Measurements from ENCODE around the gene TMPRSS13. TPM values are rescaled to one million over a fixed set of nuclear protein-coding genes. Genes with fewer than 3 reads are reported as not detected.

Gene TMPRSS13
- total RNA-seq, 1 experiment from 2014 or later = 0.50 TPM

DNA sequence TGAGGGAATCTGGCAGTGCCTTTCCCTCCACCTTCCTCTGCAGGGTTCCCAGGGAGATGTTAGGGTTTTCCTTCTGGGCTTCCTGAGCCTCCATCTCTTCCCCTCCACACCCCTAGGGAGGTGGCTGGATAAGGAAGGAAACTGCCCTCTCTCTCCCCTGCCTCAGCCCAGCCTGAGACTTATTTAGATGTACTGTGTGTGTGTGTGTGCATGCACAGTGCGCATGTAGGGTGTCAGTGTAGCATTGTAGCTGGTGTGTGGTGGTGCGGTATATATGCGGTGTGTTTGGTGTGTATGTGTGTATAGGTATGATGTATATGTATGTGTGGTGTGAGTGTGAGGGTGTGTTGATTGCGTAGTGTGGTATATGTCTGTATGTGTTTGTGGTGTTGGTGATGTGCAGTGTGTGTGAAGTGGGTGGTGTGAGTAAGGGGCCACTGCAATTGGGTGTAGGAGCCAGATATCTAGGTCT is 54.3 kb downstream of the TMPRSS13 start:
- peak overlapping the region; percentile 80 for H3K4me2 ChIP-seq (ENCODE audit: insufficient read depth, insufficient read length, low read length)
- H2BK20ac ChIP-seq (ENCODE audit: low read depth, low read length, poor library complexity, severe bottlenecking) = no peak overlapping the region
- H2BK12ac ChIP-seq (ENCODE audit: insufficient read length, low read depth, low read length) = no peak overlapping the region
- TF ChIP-seq, protein P1, sequence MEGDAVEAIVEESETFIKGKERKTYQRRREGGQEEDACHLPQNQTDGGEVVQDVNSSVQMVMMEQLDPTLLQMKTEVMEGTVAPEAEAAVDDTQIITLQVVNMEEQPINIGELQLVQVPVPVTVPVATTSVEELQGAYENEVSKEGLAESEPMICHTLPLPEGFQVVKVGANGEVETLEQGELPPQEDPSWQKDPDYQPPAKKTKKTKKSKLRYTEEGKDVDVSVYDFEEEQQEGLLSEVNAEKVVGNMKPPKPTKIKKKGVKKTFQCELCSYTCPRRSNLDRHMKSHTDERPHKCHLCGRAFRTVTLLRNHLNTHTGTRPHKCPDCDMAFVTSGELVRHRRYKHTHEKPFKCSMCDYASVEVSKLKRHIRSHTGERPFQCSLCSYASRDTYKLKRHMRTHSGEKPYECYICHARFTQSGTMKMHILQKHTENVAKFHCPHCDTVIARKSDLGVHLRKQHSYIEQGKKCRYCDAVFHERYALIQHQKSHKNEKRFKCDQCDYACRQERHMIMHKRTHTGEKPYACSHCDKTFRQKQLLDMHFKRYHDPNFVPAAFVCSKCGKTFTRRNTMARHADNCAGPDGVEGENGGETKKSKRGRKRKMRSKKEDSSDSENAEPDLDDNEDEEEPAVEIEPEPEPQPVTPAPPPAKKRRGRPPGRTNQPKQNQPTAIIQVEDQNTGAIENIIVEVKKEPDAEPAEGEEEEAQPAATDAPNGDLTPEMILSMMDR (conservative IDR thresholded peaks at IDR 0.05) = no peak
- H3K56ac ChIP-seq (ENCODE audit: insufficient read length, low read depth, low read length) = no peak overlapping the region
- no peaks in the 10 kb centered on the region; the same call in 1 of the 2 replicates for H3K27me3 ChIP-seq (ENCODE audit: insufficient read depth, low read length)
- Mint-ChIP-seq H3K4me3 (peak overlapping the region; percentile 80 to 97), H3K27me3 (ENCODE audit: low read depth) (peaks cover 78% of the 10 kb centered on the region), H3K4me1 (peaks cover 48 to 66% of the 10 kb centered on the region in 2 experiments), H3K9me3 (no peaks in the 10 kb centered on the region), H3K27ac (no peak overlapping the region; a peak in 1 of 7 replicates), H3K36me3 (ENCODE audit: insufficient read depth in 1 of 3, low read depth in 3 of 3) (peaks cover 0 to 3% (median 2%) of the 10 kb centered on the region in 3 experiments; a peak in 1 of 7 replicates)
- H3K14ac ChIP-seq (ENCODE audit: insufficient read depth, low read length) = no peak overlapping the region
- H3K9ac ChIP-seq (ENCODE audit: extremely low read depth, insufficient read length, low read length) = no peak overlapping the region
- H2AK5ac ChIP-seq (ENCODE audit: insufficient read length, low read length) = no peak overlapping the region
- H3K9me3 ChIP-seq (ENCODE audit: control insufficient read depth, low read depth, low read length) = no peaks in the 10 kb centered on the region
- no peak overlapping the region for H4K8ac ChIP-seq (replicated peaks; ENCODE audit: insufficient read length, low read depth, low read length)
- 100% methylated on average over 3 of the region's 4 CpGs for WGBS (ENCODE audit: extremely low coverage, insufficient read length, low lambda C conversion rate)
- peak overlapping the region; percentile 16 for H3K18ac ChIP-seq (ENCODE audit: insufficient read length, low read depth, low read length)
- H2BK5ac ChIP-seq (ENCODE audit: insufficient read length, low read length) = no peak overlapping the region
- no peak overlapping the region for H3T11ph ChIP-seq (ENCODE audit: low read length)
- H3K79me2 ChIP-seq (ENCODE audit: insufficient read depth, low read length) = no peaks in the 10 kb centered on the region
- no peak overlapping the region for H4K5ac ChIP-seq (ENCODE audit: insufficient read length, low read depth, low read length)
- no peak overlapping the region for H3K4ac ChIP-seq (ENCODE audit: low read depth, low read length)
- H3K4me1 ChIP-seq (ENCODE audit: insufficient read depth, low read length) = peaks cover 6% of the 10 kb centered on the region; the same call in 1 of the 2 replicates
- no peak overlapping the region for H4K91ac ChIP-seq (ENCODE audit: insufficient read length, low read depth, low read length)
- H3K23me2 ChIP-seq (ENCODE audit: insufficient read length, low read depth, low read length, poor library complexity, severe bottlenecking) = peaks cover 19% of the 10 kb centered on the region
- H3K79me1 ChIP-seq (ENCODE audit: insufficient read depth, low read depth, low read length, poor library complexity, severe bottlenecking) = no peaks in the 10 kb centered on the region
- no peak overlapping the region for H2BK15ac ChIP-seq (ENCODE audit: low read depth, low read length)
- H3K27ac ChIP-seq (ENCODE audit: insufficient read length, low read depth, low read length) = no peak overlapping the region
- H4K20me1 ChIP-seq (ENCODE audit: control insufficient read depth, insufficient read depth, insufficient read length) = no peaks in the 10 kb centered on the region
- no peak overlapping the region for H2AFZ ChIP-seq (ENCODE audit: low read length)
- H2BK120ac ChIP-seq (ENCODE audit: low read depth, low read length, poor library complexity, severe bottlenecking) = no peak overlapping the region
- H3K23ac ChIP-seq (ENCODE audit: insufficient read length, low read depth, low read length) = no peak overlapping the region
- DNase-seq = no peak
